ENCODE results near the gene CATSPERB.

GRCh38 chr14:91722386-91722785 is 9.5 kb downstream of the CATSPERB start:
- TF ChIP-seq CTCF (IDR thresholded peaks at IDR 0.05): no peak
- no peak for TF ChIP-seq POLR2A (IDR thresholded peaks at IDR 0.05)

Data from Peyer's patch (tissue), 4 donors.